GM12878 (cell line): ENCODE measurements around the gene AMBP. TPM values are rescaled to one million over a fixed set of nuclear protein-coding genes. Genes with fewer than 3 reads are reported as not detected.

Experiments
- ATAC-seq: fragments of 200-7000 bp; cut with Tn5 transposase; 3 replicates; pipeline ENCODE4 v1.9.1; 2020; ENCODE audit warnings: mild to moderate bottlenecking, moderate library complexity
- BruUV-seq: library from RNA; stranded (reverse); fragments of 400-500 nt; replicated peaks from 2 replicates; lab custom pipeline; 2021; lab: Mats Ljungman, UMichigan
- CTCF ChIA-PET: fragments of 300-600 bp; sonication (Branson Sonifier 250); formaldehyde crosslinking; extraction: SDS; loops from one replicate; lab custom pipeline; 2021; ENCODE audit warnings: inconsistent platforms; lab: Yijun Ruan, JAX
- POLR2A ChIA-PET: fragments of 350-600 bp; formaldehyde crosslinking; extraction: SDS; loops from one replicate; lab custom pipeline; 2021; ENCODE audit warnings: inconsistent platforms; lab: Charles Lee
- RAD21 ChIA-PET: fragments of 300-600 bp; sonication (Branson Sonifier 250); formaldehyde crosslinking; loops from one replicate; lab custom pipeline; 2023; ENCODE audit warnings: antibody characterized with exemption; ENCODE audit not compliant: unreplicated experiment; lab: Charles Lee
- SMC1A ChIA-PET: fragments of 300-600 bp; sonication (Branson Sonifier 250); formaldehyde crosslinking; loops from one replicate; lab custom pipeline; 2023; ENCODE audit not compliant: unreplicated experiment, uncharacterized antibody; lab: Charles Lee
- DNase-seq: peaks from one replicate; pipeline ENCODE4 v3.0.0-alpha.2; 2011; ENCODE audit warnings: low read depth, low spot score
- FAIRE-seq: peaks from 3 replicates; lab custom pipeline; 2011; peaks lifted over from hg19 to GRCh38; lab: Jason Lieb, UNC
- H2AFZ ChIP-seq: 2 replicates; pipeline ENCODE4 v1.6.0; 2011; ENCODE audit warnings: low read depth, low read length, control low read depth; ENCODE audit not compliant: control insufficient read depth
- H3K27ac ChIP-seq: 2 replicates; pipeline ENCODE4 v1.5.1; 2011; ENCODE audit warnings: control low read depth; ENCODE audit not compliant: control insufficient read depth, insufficient read depth
- H3K27me3 ChIP-seq, 2 experiments: replicated peaks in 1 of 2; 2 replicates each; pipeline versions ENCODE4 v1.6.0 to v1.6.1; 2011; ENCODE audit warnings: low read length in 1 of 2; ENCODE audit not compliant: control insufficient read depth in 2 of 2, insufficient read depth in 2 of 2
- H3K36me3 ChIP-seq, 2 experiments: 2 replicates each; pipeline ENCODE4 v1.5.1; 2011; ENCODE audit warnings: low read length in 1 of 2; ENCODE audit not compliant: control insufficient read depth in 2 of 2, insufficient read depth in 2 of 2
- H3K4me1 ChIP-seq: 2 replicates; pipeline ENCODE4 v1.6.1; 2011; ENCODE audit warnings: mild to moderate bottlenecking, low read length, moderate library complexity, mixed read lengths; ENCODE audit not compliant: control insufficient read depth, insufficient read depth
- H3K4me2 ChIP-seq: 2 replicates; pipeline ENCODE4 v1.6.0; 2011; ENCODE audit warnings: control low read depth; ENCODE audit not compliant: control insufficient read depth, insufficient read depth
- H3K4me3 ChIP-seq: fragments of 200-600 bp; sonication (generic); 2 replicates; pipeline ENCODE4 v1.5.1; 2016
- H3K79me2 ChIP-seq: 2 replicates; pipeline ENCODE4 v1.6.0; 2011; ENCODE audit warnings: low read length; ENCODE audit not compliant: control insufficient read depth, insufficient read depth
- H3K9ac ChIP-seq: 2 replicates; pipeline ENCODE4 v1.8.0; 2011; ENCODE audit warnings: low read length, control low read depth, mixed read lengths; ENCODE audit not compliant: control insufficient read depth, insufficient read depth
- H3K9me3 ChIP-seq: replicated peaks from 3 replicates; pipeline ENCODE4 v1.5.1; 2011; ENCODE audit warnings: mild to moderate bottlenecking, low read length; ENCODE audit not compliant: control insufficient read depth, insufficient read depth
- H4K20me1 ChIP-seq: 2 replicates; pipeline ENCODE4 v1.6.0; 2011; ENCODE audit not compliant: control insufficient read depth, insufficient read depth
- ASH2L ChIP-seq: fragments of 300-600, 200-600 bp; sonication (generic); IDR thresholded peaks from 2 replicates; pipeline ENCODE4 v1.6.1; 2017; ENCODE audit warnings: low read depth, mild to moderate bottlenecking, borderline replicate concordance
- CHD2 ChIP-seq: IDR thresholded peaks from 2 replicates; pipeline ENCODE4 v1.6.1; 2011; ENCODE audit warnings: low read depth, low read length, improper control_type of control experiment, borderline replicate concordance
- MTA3 ChIP-seq: IDR thresholded peaks from 2 replicates; pipeline ENCODE4 v1.6.1; 2012; ENCODE audit warnings: low read length, inconsistent platforms, borderline replicate concordance
- NFXL1 ChIP-seq: fragments of 450-650 bp; IDR thresholded peaks from 2 replicates; pipeline ENCODE4 v1.6.1; 2017; ENCODE audit warnings: antibody characterized with exemption, mild to moderate bottlenecking, borderline replicate concordance
- NR2C1 ChIP-seq: fragments of 450-650 bp; IDR thresholded peaks from 2 replicates; pipeline ENCODE4 v1.6.1; 2017; ENCODE audit warnings: antibody characterized with exemption, mild to moderate bottlenecking, moderate library complexity
- SMARCA5 ChIP-seq: fragments of 450-650 bp; IDR thresholded peaks from 2 replicates; pipeline ENCODE4 v1.6.1; 2017; ENCODE audit warnings: mild to moderate bottlenecking
- SREBF1 ChIP-seq: IDR thresholded peaks from 2 replicates; pipeline ENCODE4 v1.6.1; 2012; ENCODE audit warnings: mild to moderate bottlenecking, low read length
- SUZ12 ChIP-seq: fragments of 200-600 bp; sonication (generic); IDR thresholded peaks from one replicate; pipeline ENCODE4 v1.6.1; 2018; ENCODE audit warnings: antibody characterized with exemption, mild to moderate bottlenecking; ENCODE audit not compliant: unreplicated experiment
- TAF1 ChIP-seq: IDR thresholded peaks from 2 replicates; pipeline ENCODE4 v1.6.1; 2011; ENCODE audit warnings: mild to moderate bottlenecking, low read depth, low read length, borderline replicate concordance
- ZNF217 ChIP-seq: fragments of 450-650 bp; IDR thresholded peaks from 2 replicates; pipeline ENCODE4 v1.6.1; 2017; ENCODE audit warnings: antibody characterized with exemption, mild to moderate bottlenecking
- WGBS: methylation state at CpG from one replicate; pipeline ENCODE4 v1.1.6; 2016; ENCODE audit warnings: low lambda C conversion rate; ENCODE audit not compliant: insufficient replicate concordance, insufficient coverage; ENCODE audit errors: missing lambda C conversion rate; 5-methylcytosine and 5-hydroxymethylcytosine counted together
- in situ Hi-C: fragments of 300-500 bp; cut with MboI; formaldehyde crosslinking; loops from 9 replicates; pipeline ENCODE4 v1.14.3; 2018; ENCODE audit warnings: mixed read lengths
- intact Hi-C: fragments of 100-400 bp; cut with micrococcal nuclease; formaldehyde crosslinking; loops from one replicate; pipeline ENCODE4 v1.14.2; 2022; ENCODE audit not compliant: unreplicated experiment
- polyA plus RNA-seq, 11 experiments: library from polyadenylated mRNA; depleted of rRNA in 4 of 11; unstranded in 6 of 11; stranded (reverse) in 5 of 11; fragments of >200 nt; fragmentation: Nextera tagmentation in 4 of 11; fragmentation: Illumina TruSeq in 1 of 11; extraction: Ambion mirVana in 4 of 11; extraction: Trizol in 1 of 11; gene quantifications; 1 replicate in 1 of 11; 2 replicates in 10 of 11; pipeline versions ENCODE4 v1.2.1 to v1.2.3, GENCODE V29; 2011 to 2016; ENCODE audit warnings: inconsistent platforms in 2 of 11, missing spikeins in 2 of 11, low read depth in 1 of 11
- total RNA-seq, 4 experiments: library from RNA; depleted of rRNA in 3 of 4; stranded (reverse); fragments of >200 nt in 3 of 4; fragmentation: Illumina TruSeq in 1 of 4; extraction: Trizol in 1 of 4; gene quantifications; 2 replicates each; pipeline versions ENCODE4 v1.2.1 to v1.2.3, GENCODE V29; 2013 to 2021
- TF ChIP-seq, protein P1 (sequence below): fragments of 450-650 bp; IDR thresholded peaks from 2 replicates; pipeline ENCODE4 v1.6.1; 2017; ENCODE audit warnings: mild to moderate bottlenecking
- TF ChIP-seq, protein P2 (sequence below): fragments of 450-650 bp; IDR thresholded peaks from 2 replicates; pipeline ENCODE4 v1.6.1; 2017; ENCODE audit warnings: borderline replicate concordance
- TF ChIP-seq, protein P3 (sequence below): fragments of 450-650 bp; IDR thresholded peaks from 2 replicates; pipeline ENCODE4 v1.6.1; 2017; ENCODE audit warnings: antibody characterized with exemption, mild to moderate bottlenecking, moderate library complexity
- TF ChIP-seq, protein P4 (sequence below): fragments of 450-650 bp; IDR thresholded peaks from 2 replicates; pipeline ENCODE4 v1.6.1; 2017; ENCODE audit warnings: mild to moderate bottlenecking, moderate library complexity

AMBP gene
- total and polyA plus RNA-seq, 10 of the 15 experiments (the other 5 are each of a cell fraction or from before 2014, with no cell fraction given) = 0.11 to 2.3 (median 0.18) TPM; not detected in 7

DNA sequence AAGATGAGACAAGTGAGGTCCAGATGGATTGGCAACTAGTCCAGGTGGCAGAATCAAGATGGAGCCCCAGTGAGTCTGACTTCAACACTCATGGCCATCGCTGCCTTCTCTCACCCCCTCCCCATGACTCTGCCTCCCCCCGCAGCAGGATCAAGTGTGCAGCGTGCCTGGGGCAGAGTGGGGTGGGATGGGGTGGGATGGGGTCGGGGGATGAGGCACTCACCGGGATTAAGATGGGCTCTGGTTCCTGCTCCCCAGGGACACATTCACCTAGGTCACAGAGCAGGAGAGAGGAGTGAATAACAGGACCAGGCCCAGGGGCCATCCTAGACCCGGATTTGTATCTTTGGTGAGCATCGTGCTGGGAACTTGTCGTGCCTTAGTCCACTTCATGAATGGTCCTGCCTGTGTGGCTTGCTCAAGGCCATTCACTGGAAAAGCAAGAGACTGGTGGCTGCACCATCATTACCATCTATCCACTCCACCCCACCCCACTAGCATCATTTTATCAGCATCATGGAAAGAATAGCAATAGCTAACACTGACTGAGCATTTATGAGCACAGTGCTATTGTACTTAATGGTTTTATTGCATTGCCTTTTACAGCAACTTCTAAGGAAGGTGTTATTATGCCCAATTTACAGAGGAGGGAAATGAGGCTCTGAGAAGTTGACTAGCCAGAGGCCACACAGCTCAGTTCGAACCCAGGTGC, 8.5 kb downstream of the AMBP start:
- H3K27me3 ChIP-seq = no peaks in the 10 kb centered on the region
- no peak for DNase-seq
- no peaks in the 10 kb centered on the region for H3K79me2 ChIP-seq
- no peaks in the 10 kb centered on the region; the same call in 2 of the 3 replicates for H3K9me3 ChIP-seq
- H2AFZ ChIP-seq = no peak overlapping the region
- H3K4me1 ChIP-seq = no peaks in the 10 kb centered on the region
- no peaks in the 10 kb centered on the region for H4K20me1 ChIP-seq
- no TSS peak for BruUV-seq
- CTCF ChIA-PET = interaction anchor here (1.4 to 2.1 kb wide), 2 partner anchors 13 to 14 kb away, joined by 3 to 4 read pairs; no protein-coding TSS in a partner anchor
- no peak overlapping the region for H3K27ac ChIP-seq
- RAD21 ChIA-PET = no interaction called here
- POLR2A ChIA-PET = no interaction called here
- H3K36me3 ChIP-seq = no peaks in the 10 kb centered on the region
- SMC1A ChIA-PET = no interaction called here
- ATAC-seq = no peak
- no peak for FAIRE-seq
- no peak overlapping the region for H3K9ac ChIP-seq
- in situ Hi-C loops = no loop called here
- WGBS = 16% methylated on average over 7 of the region's 9 CpGs
- no peak overlapping the region for H3K4me3 ChIP-seq
- H3K4me2 ChIP-seq = no peak overlapping the region
- intact Hi-C loops = no loop called here
- TF ChIP-seq SREBF1 = no peak
- TF ChIP-seq, protein P1, sequence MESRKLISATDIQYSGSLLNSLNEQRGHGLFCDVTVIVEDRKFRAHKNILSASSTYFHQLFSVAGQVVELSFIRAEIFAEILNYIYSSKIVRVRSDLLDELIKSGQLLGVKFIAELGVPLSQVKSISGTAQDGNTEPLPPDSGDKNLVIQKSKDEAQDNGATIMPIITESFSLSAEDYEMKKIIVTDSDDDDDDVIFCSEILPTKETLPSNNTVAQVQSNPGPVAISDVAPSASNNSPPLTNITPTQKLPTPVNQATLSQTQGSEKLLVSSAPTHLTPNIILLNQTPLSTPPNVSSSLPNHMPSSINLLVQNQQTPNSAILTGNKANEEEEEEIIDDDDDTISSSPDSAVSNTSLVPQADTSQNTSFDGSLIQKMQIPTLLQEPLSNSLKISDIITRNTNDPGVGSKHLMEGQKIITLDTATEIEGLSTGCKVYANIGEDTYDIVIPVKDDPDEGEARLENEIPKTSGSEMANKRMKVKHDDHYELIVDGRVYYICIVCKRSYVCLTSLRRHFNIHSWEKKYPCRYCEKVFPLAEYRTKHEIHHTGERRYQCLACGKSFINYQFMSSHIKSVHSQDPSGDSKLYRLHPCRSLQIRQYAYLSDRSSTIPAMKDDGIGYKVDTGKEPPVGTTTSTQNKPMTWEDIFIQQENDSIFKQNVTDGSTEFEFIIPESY = no peak
- no peak for TF ChIP-seq CHD2
- TF ChIP-seq TAF1 = no peak
- no peak for TF ChIP-seq SMARCA5
- TF ChIP-seq ZNF217 = no peak
- no peak for TF ChIP-seq SUZ12
- no peak for TF ChIP-seq NR2C1
- TF ChIP-seq, protein P2, sequence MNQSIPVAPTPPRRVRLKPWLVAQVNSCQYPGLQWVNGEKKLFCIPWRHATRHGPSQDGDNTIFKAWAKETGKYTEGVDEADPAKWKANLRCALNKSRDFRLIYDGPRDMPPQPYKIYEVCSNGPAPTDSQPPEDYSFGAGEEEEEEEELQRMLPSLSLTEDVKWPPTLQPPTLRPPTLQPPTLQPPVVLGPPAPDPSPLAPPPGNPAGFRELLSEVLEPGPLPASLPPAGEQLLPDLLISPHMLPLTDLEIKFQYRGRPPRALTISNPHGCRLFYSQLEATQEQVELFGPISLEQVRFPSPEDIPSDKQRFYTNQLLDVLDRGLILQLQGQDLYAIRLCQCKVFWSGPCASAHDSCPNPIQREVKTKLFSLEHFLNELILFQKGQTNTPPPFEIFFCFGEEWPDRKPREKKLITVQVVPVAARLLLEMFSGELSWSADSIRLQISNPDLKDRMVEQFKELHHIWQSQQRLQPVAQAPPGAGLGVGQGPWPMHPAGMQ = no peak
- no peak for TF ChIP-seq NFXL1
- TF ChIP-seq MTA3 = no peak
- TF ChIP-seq, protein P3, sequence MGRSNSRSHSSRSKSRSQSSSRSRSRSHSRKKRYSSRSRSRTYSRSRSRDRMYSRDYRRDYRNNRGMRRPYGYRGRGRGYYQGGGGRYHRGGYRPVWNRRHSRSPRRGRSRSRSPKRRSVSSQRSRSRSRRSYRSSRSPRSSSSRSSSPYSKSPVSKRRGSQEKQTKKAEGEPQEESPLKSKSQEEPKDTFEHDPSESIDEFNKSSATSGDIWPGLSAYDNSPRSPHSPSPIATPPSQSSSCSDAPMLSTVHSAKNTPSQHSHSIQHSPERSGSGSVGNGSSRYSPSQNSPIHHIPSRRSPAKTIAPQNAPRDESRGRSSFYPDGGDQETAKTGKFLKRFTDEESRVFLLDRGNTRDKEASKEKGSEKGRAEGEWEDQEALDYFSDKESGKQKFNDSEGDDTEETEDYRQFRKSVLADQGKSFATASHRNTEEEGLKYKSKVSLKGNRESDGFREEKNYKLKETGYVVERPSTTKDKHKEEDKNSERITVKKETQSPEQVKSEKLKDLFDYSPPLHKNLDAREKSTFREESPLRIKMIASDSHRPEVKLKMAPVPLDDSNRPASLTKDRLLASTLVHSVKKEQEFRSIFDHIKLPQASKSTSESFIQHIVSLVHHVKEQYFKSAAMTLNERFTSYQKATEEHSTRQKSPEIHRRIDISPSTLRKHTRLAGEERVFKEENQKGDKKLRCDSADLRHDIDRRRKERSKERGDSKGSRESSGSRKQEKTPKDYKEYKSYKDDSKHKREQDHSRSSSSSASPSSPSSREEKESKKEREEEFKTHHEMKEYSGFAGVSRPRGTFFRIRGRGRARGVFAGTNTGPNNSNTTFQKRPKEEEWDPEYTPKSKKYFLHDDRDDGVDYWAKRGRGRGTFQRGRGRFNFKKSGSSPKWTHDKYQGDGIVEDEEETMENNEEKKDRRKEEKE = no peak
- TF ChIP-seq, protein P4, sequence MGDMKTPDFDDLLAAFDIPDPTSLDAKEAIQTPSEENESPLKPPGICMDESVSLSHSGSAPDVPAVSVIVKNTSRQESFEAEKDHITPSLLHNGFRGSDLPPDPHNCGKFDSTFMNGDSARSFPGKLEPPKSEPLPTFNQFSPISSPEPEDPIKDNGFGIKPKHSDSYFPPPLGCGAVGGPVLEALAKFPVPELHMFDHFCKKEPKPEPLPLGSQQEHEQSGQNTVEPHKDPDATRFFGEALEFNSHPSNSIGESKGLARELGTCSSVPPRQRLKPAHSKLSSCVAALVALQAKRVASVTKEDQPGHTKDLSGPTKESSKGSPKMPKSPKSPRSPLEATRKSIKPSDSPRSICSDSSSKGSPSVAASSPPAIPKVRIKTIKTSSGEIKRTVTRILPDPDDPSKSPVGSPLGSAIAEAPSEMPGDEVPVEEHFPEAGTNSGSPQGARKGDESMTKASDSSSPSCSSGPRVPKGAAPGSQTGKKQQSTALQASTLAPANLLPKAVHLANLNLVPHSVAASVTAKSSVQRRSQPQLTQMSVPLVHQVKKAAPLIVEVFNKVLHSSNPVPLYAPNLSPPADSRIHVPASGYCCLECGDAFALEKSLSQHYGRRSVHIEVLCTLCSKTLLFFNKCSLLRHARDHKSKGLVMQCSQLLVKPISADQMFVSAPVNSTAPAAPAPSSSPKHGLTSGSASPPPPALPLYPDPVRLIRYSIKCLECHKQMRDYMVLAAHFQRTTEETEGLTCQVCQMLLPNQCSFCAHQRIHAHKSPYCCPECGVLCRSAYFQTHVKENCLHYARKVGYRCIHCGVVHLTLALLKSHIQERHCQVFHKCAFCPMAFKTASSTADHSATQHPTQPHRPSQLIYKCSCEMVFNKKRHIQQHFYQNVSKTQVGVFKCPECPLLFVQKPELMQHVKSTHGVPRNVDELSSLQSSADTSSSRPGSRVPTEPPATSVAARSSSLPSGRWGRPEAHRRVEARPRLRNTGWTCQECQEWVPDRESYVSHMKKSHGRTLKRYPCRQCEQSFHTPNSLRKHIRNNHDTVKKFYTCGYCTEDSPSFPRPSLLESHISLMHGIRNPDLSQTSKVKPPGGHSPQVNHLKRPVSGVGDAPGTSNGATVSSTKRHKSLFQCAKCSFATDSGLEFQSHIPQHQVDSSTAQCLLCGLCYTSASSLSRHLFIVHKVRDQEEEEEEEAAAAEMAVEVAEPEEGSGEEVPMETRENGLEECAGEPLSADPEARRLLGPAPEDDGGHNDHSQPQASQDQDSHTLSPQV = no peak
- no peak for TF ChIP-seq ASH2L
